GM19324 (cell line): ENCODE results near the gene SERGEF.
"Not testable (repeated sequence)": the region's sequence is repeated elsewhere in the genome, so short reads cannot be mapped to it uniquely, and the experiment has no call there.

Source experiments
- ATAC-seq: cut with Tn5 transposase; IDR thresholded peaks from one replicate; pipeline ENCODE4 v1.9.1; 2021; ENCODE audit warnings: mild to moderate bottlenecking, moderate library complexity; ENCODE audit not compliant: unreplicated experiment, low FRiP score

Gene SERGEF

GRCh38 chr11:17868398-17868797 is 144.4 kb downstream of the SERGEF start:
- not testable (repeated sequence) for ATAC-seq

DNA sequence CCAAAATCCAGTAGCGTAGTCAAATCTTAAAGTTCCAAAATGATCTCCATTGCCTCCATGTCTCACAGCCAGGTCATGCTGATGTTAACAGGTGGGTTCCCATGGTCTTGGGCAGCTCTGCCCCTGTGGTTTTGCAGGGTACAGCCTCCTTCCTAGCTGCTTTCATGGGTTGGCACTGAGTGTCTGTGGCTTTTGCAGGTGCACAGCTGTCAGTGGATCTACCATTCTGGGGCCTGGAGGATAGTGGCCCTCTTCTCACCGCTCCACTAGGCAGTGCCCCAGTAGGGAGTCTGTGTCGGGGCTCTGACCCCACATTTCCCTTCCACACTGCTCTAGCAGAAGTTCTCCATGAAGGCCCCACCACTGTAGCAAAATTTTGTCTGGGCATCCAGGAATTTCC is 145.5 kb downstream of the SERGEF start:
- no peak for ATAC-seq

- no peak for ATAC-seq
Observed at GRCh38 chr11:17865765-17866428, 146.9 kb downstream of the SERGEF start.

DNA sequence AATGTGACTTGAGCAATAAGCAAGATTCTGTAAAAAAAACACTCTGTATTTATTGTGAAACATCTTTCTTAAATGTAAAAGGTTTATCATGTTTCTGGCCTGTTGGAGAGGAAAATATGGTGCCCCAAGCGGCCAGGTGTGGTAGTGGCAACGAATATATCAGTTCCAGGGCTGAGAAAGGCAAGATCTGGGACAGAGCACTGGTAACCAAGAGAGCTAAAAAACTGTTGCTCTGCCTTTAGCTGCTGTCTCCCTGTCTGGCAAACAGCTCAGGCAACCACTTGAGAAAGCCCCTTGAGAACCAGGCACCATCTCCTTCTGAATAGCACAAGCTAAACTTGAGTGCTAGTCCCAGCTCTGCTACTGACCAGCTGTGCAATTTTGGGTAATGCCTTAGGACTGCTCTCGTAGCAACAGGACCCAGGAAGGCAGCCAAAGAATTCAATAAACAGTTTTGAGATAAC is 148.3 kb downstream of the SERGEF start:
- no peak for ATAC-seq

- no peak for ATAC-seq
Observed at GRCh38 chr11:17861036-17861755, 151.7 kb downstream of the SERGEF start.

DNA sequence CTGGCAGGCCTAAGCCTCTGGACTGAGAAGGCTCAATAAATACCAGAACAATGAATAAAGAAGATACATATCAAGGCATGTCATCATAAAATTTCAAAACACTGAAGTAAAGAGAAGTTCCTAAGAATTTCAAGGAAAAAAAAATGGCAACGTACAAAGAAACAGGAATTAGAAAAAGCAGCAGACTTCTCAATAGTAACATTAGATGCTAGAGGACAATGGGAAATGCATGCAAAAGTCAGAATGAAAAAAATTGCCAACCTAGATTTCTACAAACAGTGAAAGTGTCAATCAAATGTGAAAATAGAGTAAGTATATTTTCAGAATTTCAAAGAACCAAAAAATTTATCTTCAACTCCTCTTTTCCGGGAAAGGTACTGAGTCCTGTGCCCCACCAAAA is 153.3 kb downstream of the SERGEF start:
- ATAC-seq: no peak

DNA sequence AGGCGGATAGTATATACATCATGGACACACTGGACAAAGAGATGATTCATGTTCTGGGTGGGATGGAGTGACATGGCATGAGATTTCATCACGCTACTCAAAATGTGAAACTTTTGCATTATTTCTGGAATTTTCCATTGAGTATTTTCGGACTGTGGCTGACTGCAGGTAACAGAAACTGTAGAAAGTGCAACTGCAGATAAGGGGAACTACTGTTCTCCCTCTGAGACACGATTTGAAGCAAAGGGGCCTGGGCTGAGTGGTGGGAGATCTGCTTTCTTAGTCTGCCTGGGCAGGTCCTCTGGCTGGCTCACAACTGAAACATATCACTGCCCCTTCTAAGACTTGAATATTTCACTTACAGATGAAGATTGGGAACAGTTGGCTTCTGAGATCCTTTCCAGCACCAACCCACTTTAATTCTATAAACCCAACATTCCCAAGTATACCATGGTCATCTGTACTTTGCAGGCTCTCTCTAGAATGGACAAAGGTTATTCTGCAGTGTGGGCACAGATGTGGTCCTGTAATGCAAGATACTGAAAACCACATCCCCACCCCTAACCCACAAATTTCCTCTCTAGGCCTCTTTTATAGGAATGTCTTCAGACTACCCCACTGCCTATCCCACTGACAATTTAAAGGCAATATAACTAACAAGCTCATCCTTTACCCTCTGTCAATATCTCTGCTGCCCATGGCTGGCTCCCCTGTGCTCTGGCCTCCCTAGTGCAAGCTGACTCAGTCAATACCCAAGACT is 157.1 kb downstream of the SERGEF start:
- no peak for ATAC-seq

DNA sequence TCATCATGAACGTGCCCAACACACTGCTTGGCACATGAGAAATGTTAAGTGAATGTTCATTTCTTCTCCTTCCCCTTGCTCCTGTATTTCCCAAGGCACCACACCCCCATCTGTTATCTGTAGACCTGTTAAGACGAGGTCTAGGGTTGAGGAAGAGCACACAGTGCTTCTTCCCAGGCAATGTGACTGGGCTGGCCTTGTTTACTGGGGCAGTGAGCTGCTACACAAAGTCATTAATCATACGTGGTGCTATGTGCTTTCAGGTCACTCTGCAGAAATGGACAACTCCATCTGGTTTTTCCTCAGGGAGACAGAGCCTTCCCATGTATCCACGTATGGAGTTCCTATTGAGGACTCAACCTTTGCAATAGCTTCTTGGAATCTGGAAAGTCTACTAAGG is 159.6 kb downstream of the SERGEF start:
- no peak for ATAC-seq

DNA sequence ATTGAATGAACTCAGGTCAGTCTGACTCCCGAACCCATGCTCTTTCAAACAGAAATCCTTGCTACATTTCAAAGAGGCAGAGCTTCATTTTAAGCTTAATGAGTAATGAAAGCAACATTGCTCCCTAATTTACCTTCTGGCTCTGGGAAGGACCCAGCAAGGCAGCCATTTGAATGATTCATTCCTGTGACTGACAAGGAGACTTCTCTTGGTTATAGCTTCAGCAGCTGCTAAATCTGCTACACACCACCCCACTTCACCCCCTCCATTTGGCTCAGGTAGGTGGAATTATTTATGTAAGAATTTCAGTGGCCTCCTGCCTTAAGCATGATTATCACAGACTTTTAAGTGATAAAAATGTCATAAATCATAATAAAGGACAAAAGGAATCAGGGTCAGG is 160.6 kb downstream of the SERGEF start:
- ATAC-seq: no peak

DNA sequence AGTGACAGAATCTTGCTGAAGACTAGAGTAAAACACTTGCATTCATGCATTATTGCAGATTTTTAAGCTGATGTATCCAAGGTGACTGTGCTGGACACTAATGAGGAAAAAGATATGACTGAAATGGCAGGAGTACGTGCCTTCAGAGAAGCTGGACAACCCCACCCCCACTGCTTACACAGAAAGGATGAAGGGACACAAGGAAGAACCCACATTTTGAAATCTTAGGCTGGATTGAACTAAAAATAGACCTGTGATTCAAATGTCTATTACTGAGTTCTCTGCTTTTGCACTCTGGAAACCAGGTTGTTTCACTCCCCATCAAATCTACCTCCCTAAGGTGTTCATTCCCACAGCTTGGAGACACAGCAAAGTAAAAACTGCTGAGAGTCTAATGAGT is 161.2 kb downstream of the SERGEF start:
- ATAC-seq: no peak

DNA sequence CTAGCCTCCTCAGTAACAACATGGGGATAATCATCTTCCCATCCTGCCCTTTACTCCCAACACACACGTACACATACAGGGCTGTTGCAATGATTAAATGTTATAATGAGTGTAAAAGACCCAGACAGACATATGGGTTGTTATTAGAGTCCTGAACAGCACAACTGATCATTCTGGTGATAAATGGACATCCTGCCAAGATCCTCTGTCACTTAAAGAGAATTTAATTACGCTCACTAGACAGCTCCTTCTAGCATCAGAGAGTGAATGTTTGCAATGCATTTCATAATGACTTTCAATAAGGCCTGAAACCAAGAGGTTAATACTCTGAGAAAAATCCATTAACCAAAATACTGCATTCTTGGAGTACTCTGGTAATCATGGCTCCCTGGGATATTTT is 162.5 kb downstream of the SERGEF start:
- ATAC-seq: no peak

GRCh38 chr11:17848715-17849114 is 164.1 kb downstream of the SERGEF start:
- no peak for ATAC-seq

DNA sequence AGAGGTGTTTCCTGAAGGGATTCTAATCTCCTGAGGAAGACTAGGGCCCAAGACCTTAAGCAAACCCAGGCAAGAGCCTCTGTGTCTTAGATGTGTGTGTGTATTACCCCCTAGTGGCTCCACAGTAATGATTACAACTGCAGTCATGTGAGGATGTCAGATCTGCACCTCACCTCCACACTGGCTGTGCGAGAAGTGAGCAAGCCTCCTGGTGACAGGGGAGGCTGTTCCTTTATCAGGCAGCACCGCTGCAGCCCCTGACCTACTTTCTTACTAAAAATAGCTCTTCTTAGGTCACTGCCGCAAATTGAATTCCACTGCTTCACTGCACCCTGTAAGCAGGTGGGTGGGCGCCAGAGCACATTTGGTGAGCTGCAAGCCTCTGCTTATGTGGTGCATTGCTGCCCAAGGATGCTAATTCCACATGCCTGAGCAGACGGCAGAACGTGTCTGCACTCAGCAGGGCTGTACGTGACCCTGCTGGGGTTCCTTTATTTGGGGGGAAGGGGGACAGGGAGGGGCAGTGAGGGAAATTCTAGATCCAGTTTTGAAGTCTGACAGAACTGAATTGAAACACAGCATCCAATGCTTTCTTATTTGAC is 165.9 kb downstream of the SERGEF start:
- ATAC-seq: no peak

- ATAC-seq: no peak
Observed at GRCh38 chr11:17845431-17845881, 167.4 kb downstream of the SERGEF start.

DNA sequence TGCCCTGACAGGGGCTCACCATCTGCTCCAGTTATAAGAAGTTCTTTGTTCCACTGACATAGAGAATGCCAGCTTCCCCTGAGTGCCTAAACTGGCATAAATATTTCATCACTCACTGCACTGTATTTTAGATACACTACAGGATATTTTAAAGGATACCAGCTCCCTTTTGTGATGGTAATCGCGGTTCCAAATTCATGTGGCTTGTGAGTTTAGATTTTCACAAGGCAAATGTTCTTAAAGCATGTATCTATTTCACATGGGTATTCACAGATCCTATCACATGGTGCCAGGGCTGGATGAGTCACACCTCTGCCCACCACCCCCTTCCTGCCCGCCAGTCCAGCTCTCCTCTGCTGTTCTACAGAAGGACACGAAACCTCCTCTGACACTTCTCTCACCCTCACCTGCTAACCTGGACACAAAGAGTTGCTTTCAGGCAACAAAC is 172.7 kb downstream of the SERGEF start:
- ATAC-seq: no peak

- no peak for ATAC-seq
Observed at GRCh38 chr11:17839450-17839849, 173.4 kb downstream of the SERGEF start.

- no peak for ATAC-seq
Observed at GRCh38 chr11:17838102-17838501, 174.7 kb downstream of the SERGEF start.

DNA sequence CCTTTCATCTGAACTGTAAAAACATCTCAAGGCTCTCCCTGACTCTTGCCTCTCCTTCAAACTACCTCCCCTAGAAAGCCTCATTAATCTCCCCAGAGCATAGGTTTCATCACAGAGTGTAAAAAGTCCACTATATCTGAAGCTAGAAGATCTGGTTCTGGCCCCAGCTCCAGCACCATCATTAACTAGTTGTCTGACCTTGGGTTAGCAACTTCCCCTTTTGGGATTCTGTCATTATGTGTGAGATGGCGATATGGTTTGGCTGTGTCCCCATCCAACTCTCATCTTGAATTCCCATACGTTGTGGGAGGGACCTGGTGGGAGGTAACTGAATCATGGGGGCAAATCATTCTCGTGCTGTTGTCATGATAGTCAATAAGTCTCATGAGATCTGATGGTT is 181.0 kb downstream of the SERGEF start:
- ATAC-seq: no peak

DNA sequence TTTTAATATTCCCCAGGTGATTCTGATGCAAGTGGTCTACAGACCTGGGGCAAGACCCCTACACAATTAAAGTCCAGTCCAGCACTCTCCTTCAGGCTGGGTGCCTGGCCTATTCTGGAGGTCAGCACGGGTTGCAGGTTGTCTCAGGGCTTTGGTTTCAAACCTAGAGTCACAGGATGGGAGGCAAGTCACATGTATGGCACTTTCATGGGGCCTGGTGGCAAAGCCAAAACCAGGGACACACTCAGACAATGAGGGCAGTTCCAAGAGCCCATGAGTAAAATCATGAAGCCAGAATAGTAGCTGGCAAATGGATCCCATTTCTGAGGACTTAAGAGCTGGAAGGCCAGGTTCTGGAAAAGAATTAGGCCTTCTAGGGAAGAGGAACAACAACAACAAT is 181.6 kb downstream of the SERGEF start:
- ATAC-seq: no peak

- no peak for ATAC-seq
Observed at GRCh38 chr11:17828311-17828751, 184.5 kb downstream of the SERGEF start.

GRCh38 chr11:17827006-17827405 is 185.8 kb downstream of the SERGEF start:
- no peak for ATAC-seq
